ENCODE data around the gene EBP. TPM values are rescaled to one million over a fixed set of nuclear protein-coding genes. Genes with fewer than 3 reads are reported as not detected.

The EBP gene
- total and polyA plus RNA-seq, 9 of the 15 experiments (the other 6 are each of a cell fraction or from before 2014, with no cell fraction given): 228 to 987 (median 274) TPM

DNA sequence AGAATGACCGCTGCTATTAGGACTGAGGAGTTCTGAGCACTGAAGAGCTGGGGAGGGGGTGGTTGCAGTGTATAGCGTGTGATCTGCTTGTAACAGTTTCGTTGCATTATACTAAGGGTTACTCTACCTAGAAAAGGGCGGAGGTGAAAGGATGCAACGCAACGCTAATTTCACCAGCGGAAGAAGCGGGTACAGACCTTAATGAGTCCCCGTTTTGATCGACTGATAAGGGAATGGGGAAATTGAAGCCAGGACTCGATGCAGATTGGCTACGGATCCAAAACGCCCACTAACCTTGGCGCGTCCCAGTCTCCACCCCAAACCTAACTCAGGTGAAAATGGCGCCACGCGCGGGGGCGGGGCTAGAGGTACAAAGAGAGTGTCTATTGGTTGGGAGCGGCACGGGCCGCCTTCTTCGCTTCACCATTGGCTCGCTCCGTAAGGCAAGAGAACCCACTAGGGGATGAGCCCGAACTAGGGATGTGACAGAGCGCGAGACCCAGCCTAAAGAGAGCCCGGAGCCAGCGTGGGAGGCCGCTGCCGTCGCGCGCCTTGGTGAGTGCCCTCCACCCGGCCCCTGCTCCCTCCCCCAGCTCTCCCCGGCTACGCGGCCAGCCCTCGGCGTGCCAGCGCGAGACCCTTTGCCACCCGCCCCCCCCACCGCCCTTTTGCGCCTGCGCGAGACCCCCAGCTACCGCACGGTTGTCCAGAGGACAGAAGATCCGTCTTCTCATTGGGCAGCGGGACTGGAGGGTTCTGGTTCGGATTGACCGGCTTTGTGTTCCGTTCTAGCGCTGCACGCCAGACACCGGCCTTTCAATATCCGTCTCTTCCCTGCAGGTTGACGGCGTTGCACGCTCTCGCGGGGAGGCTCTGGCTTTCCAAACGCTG is at the start of gene EBP (continued):
- TF ChIP-seq, protein P1, sequence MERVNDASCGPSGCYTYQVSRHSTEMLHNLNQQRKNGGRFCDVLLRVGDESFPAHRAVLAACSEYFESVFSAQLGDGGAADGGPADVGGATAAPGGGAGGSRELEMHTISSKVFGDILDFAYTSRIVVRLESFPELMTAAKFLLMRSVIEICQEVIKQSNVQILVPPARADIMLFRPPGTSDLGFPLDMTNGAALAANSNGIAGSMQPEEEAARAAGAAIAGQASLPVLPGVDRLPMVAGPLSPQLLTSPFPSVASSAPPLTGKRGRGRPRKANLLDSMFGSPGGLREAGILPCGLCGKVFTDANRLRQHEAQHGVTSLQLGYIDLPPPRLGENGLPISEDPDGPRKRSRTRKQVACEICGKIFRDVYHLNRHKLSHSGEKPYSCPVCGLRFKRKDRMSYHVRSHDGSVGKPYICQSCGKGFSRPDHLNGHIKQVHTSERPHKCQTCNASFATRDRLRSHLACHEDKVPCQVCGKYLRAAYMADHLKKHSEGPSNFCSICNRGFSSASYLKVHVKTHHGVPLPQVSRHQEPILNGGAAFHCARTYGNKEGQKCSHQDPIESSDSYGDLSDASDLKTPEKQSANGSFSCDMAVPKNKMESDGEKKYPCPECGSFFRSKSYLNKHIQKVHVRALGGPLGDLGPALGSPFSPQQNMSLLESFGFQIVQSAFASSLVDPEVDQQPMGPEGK (CRISPR knock-in tag; IDR thresholded peaks at IDR 0.05; ENCODE audit: borderline replicate concordance): no peak
- TF ChIP-seq STAG1 (CRISPR knock-in tag; IDR thresholded peaks at IDR 0.05; ENCODE audit: borderline replicate concordance) (no peak), MAFF (IDR thresholded peaks at IDR 0.05; ENCODE audit: low read length) (no peak), BACH1 (tag; IDR thresholded peaks at IDR 0.05) (no peak), MAFG (tag; conservative IDR thresholded peaks at IDR 0.05) (no peak), DPF2 (IDR thresholded peaks at IDR 0.05) (peak; percentile 74; the same call in 1 of the 2 replicates), TAL1 (IDR thresholded peaks at IDR 0.05) (no peak), ZNF197 (CRISPR knock-in tag; IDR thresholded peaks at IDR 0.05; ENCODE audit: low read depth) (no peak), RFX5 (IDR thresholded peaks at IDR 0.05; ENCODE audit: low read depth, low read length) (no peak), CREBBP (IDR thresholded peaks at IDR 0.05; ENCODE audit: low read depth, low read length) (no peak), RB1 (IDR thresholded peaks at IDR 0.05; ENCODE audit: low read depth) (peak; percentile 23; the same call in 1 of the 2 replicates), MBD2 (IDR thresholded peaks at IDR 0.05; ENCODE audit: borderline replicate concordance, low read depth) (peak; percentile 83), ASH1L (IDR thresholded peaks at IDR 0.05; ENCODE audit: borderline replicate concordance, low read depth, partially characterized antibody) (peak; percentile 73), LCOR (CRISPR knock-in tag; IDR thresholded peaks at IDR 0.05) (peak; percentile 75; the same call in 1 of the 2 replicates), SP1 (CRISPR knock-in tag; IDR thresholded peaks at IDR 0.05) (peak; percentile 72), GTF2E2 (tag; IDR thresholded peaks at IDR 0.05) (no peak), MXI1 (IDR thresholded peaks at IDR 0.05; ENCODE audit: low read depth, low read length) (0 out of 2 replicates have a peak, but pooled peaks have one; percentile 37), NFRKB (IDR thresholded peaks at IDR 0.05; ENCODE audit: low read depth) (0 out of 2 replicates have a peak, but pooled peaks have one; percentile 56), SAFB2 (IDR thresholded peaks at IDR 0.05; ENCODE audit: borderline replicate concordance, low read depth, low read length, severe bottlenecking) (no peak)
- TF ChIP-seq, protein P2, sequence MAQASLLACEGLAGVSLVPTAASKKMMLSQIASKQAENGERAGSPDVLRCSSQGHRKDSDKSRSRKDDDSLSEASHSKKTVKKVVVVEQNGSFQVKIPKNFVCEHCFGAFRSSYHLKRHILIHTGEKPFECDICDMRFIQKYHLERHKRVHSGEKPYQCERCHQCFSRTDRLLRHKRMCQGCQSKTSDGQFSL (CRISPR knock-in tag; IDR thresholded peaks at IDR 0.05): 0 out of 2 replicates have a peak, but pooled peaks have one; percentile 85
- TF ChIP-seq, protein P2 (tag; IDR thresholded peaks at IDR 0.05): peak in 1 of 2 experiments; percentile 77; a peak in 2 of 4 replicates
- TF ChIP-seq, protein P3, sequence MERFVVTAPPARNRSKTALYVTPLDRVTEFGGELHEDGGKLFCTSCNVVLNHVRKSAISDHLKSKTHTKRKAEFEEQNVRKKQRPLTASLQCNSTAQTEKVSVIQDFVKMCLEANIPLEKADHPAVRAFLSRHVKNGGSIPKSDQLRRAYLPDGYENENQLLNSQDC (CRISPR knock-in tag; IDR thresholded peaks at IDR 0.05): no peak
- TF ChIP-seq, protein P4, sequence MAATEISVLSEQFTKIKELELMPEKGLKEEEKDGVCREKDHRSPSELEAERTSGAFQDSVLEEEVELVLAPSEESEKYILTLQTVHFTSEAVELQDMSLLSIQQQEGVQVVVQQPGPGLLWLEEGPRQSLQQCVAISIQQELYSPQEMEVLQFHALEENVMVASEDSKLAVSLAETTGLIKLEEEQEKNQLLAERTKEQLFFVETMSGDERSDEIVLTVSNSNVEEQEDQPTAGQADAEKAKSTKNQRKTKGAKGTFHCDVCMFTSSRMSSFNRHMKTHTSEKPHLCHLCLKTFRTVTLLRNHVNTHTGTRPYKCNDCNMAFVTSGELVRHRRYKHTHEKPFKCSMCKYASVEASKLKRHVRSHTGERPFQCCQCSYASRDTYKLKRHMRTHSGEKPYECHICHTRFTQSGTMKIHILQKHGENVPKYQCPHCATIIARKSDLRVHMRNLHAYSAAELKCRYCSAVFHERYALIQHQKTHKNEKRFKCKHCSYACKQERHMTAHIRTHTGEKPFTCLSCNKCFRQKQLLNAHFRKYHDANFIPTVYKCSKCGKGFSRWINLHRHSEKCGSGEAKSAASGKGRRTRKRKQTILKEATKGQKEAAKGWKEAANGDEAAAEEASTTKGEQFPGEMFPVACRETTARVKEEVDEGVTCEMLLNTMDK (IDR thresholded peaks at IDR 0.05; ENCODE audit: borderline replicate concordance, insufficient read depth, low read depth, low read length, poor library complexity, severe bottlenecking): no peak
